Activated naive CD8-positive, alpha-beta T cell treated with anti-CD3 and anti-CD28 coated beads, Interleukin-2, amount 10 ng/mL, durations not matched to agents 7 days and 5 days (primary cell): Measurements from ENCODE around the gene CHI3L1. TPM values are rescaled to one million over a fixed set of nuclear protein-coding genes. Genes with fewer than 3 reads are reported as not detected.

ENCODE experiments used
- ATAC-seq: fragments of 150-1000 bp; cut with Tn5 transposase; one replicate; pipeline ENCODE4 v1.10.0; 2021; ENCODE audit warnings: low read depth, moderate library complexity
- POLR2A ChIA-PET: fragments of 350-600 bp; sonication (Branson Sonifier 250); formaldehyde crosslinking; loops from one replicate; lab custom pipeline; 2021; ENCODE audit warnings: antibody characterized with exemption; lab: Charles Lee
- DNase-seq: peaks from one replicate; pipeline ENCODE4 v3.0.0; 2021
- H3K27ac Mint-ChIP-seq: one replicate; pipeline ENCODE4 v1.8.0; 2022; ENCODE audit warnings: mild to moderate bottlenecking, mixed read lengths
- H3K27me3 Mint-ChIP-seq: one replicate; pipeline ENCODE4 v1.8.0; 2022; ENCODE audit warnings: mild to moderate bottlenecking, moderate library complexity, mixed read lengths
- H3K36me3 Mint-ChIP-seq: one replicate; pipeline ENCODE4 v1.8.0; 2021; ENCODE audit warnings: mild to moderate bottlenecking, mixed read lengths
- H3K4me1 Mint-ChIP-seq: one replicate; pipeline ENCODE4 v1.8.0; 2021; ENCODE audit warnings: mixed read lengths
- H3K4me3 Mint-ChIP-seq: one replicate; pipeline ENCODE4 v1.8.0; 2022; ENCODE audit warnings: mild to moderate bottlenecking, moderate library complexity, mixed read lengths
- H3K9me3 Mint-ChIP-seq: one replicate; pipeline ENCODE4 v1.8.0; 2021; ENCODE audit warnings: mixed read lengths
- total RNA-seq, 2 experiments: library from RNA; stranded (reverse); gene quantifications; one replicate each; pipeline ENCODE4 v1.2.3, GENCODE V29; 2021

CHI3L1 gene
- total RNA-seq, 2 experiments from 2014 or later, result 0.37 to 0.53 TPM

DNA sequence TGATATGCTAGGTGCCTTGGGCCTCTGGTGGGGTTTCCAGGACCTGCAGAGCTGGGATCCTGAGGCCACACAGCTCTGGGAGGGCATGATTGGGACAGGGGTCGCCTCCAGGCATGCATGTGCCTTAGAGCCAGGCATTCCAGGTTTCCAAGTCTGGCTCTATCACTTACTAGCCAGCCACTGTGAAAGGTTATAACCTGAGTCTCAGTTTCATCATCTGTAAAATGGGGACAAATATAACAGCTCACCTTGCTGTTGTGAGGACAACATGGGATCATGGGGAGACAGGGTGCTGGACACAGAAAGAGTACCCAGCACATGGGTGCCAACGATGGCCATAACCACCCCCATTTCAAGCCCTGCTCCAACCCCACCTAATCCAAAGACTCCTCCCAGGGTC lies 2.7 kb downstream of the CHI3L1 start:
- POLR2A ChIA-PET, result no interaction called here
- H3K4me3 Mint-ChIP-seq, result no peak overlapping the region
- no peaks in the 10 kb centered on the region for H3K36me3 Mint-ChIP-seq
- DNase-seq, result no peak
- H3K27ac Mint-ChIP-seq, result no peak overlapping the region
- peaks cover 17% of the 10 kb centered on the region for H3K27me3 Mint-ChIP-seq
- ATAC-seq, result no peak
- no peaks in the 10 kb centered on the region for H3K9me3 Mint-ChIP-seq
- peaks cover 2% of the 10 kb centered on the region for H3K4me1 Mint-ChIP-seq

GRCh38 chr1:203182387-203182953 lies 4.0 kb downstream of the CHI3L1 start:
- H3K4me3 Mint-ChIP-seq, result no peak overlapping the region
- H3K9me3 Mint-ChIP-seq, result no peaks in the 10 kb centered on the region
- H3K27ac Mint-ChIP-seq, result no peak overlapping the region
- H3K27me3 Mint-ChIP-seq, result peaks cover 8% of the 10 kb centered on the region
- POLR2A ChIA-PET, result no interaction called here
- no peak for ATAC-seq
- DNase-seq, result no peak
- no peaks in the 10 kb centered on the region for H3K36me3 Mint-ChIP-seq
- H3K4me1 Mint-ChIP-seq, result peaks cover 2% of the 10 kb centered on the region

DNA sequence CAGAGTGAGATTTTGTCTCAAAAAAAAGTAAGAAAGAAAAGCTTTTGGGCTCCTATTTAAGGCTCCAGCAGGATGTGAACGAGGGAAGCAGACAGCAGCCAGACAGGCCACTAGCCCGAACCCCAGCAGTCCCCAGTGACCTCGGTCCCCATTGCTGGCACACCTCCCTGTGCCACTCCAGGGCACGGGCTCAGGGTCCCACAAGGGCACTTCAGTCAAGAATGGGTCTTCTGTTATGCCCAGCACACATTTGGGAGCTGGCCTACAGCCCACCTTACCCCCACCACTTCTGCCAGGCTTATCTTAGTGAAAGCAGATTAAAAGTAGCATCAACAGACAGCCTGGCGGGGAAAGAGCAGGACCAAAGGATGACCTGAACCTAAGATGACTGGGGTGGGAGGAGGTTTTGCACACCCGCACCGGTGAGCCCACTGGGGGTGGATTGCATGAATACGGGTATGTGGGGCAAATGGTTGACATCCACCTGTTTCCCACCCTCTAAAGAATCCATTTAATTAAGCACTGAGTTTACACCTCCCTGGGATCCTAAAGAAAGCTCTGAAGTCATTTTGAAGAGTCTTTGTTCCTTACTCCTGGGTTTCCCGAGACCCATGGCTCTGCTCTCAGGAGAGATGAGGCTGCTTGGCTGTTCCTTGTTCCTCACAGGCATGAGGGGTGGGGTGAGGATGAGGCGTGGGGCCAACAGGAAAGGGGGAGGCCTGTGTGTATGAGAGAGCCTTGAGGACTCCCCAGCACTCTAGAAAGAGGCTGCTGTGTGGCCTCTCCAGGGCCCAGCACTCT lies 4.7 kb downstream of the CHI3L1 start:
- Mint-ChIP-seq H3K4me3 (no peak overlapping the region), H3K36me3 (no peaks in the 10 kb centered on the region), H3K27me3 (peaks cover 8% of the 10 kb centered on the region), H3K9me3 (no peaks in the 10 kb centered on the region), H3K4me1 (peaks cover 2% of the 10 kb centered on the region), H3K27ac (no peak overlapping the region)
- DNase-seq, result no peak
- POLR2A ChIA-PET, result no interaction called here
- ATAC-seq, result no peak

DNA sequence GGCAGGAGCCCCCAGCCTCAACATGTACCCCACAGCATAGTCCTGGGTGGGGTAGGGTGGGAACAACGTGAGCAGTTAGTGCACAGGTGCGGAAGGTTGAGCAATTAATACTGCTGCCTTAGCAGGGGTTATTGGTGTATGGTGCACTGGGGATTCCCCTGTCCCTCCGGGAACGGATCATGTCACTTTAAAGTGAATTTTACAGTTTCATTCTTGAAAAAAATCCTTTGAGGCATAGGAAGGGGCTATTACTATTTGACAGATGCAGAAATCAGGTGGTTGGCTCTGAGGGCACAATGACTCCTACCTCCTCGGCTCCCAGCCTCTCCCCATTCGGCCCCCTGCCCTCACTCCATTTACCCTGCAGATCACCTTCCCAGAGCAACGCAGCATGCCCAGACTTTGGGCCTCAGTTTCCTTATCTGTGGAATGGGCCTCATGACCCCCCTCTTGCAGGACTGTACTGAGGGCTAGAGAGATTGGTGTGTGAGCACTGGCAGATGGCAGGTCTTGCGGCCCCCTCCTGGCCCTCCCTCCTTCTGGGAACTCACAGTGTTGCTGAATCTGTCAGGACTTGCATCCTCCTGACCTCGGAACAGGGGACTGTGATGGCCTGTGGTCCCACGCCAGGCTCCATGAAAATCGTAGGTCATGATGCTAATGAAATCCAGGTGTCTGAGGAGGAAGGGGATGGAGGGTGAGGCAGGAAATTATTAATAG lies 5.7 kb downstream of the CHI3L1 start:
- Mint-ChIP-seq H3K36me3 (no peaks in the 10 kb centered on the region), H3K27ac (no peak overlapping the region), H3K27me3 (peaks cover under 1% of the 10 kb centered on the region), H3K4me1 (no peaks in the 10 kb centered on the region), H3K4me3 (no peak overlapping the region), H3K9me3 (no peaks in the 10 kb centered on the region)
- POLR2A ChIA-PET, result no interaction called here
- ATAC-seq (no peak), DNase-seq (no peak)

GRCh38 chr1:203179667-203180005 lies 6.9 kb downstream of the CHI3L1 start:
- POLR2A ChIA-PET, result no interaction called here
- no peak overlapping the region for H3K4me3 Mint-ChIP-seq
- H3K27ac Mint-ChIP-seq, result no peak overlapping the region
- H3K9me3 Mint-ChIP-seq, result no peaks in the 10 kb centered on the region
- no peaks in the 10 kb centered on the region for H3K36me3 Mint-ChIP-seq
- no peaks in the 10 kb centered on the region for H3K27me3 Mint-ChIP-seq
- DNase-seq (no peak), ATAC-seq (no peak)
- H3K4me1 Mint-ChIP-seq, result no peaks in the 10 kb centered on the region

- H3K9me3 Mint-ChIP-seq, result no peaks in the 10 kb centered on the region
- no peak overlapping the region for H3K27ac Mint-ChIP-seq
- no peaks in the 10 kb centered on the region for H3K27me3 Mint-ChIP-seq
- no peak overlapping the region for H3K4me3 Mint-ChIP-seq
- H3K36me3 Mint-ChIP-seq, result no peaks in the 10 kb centered on the region
- POLR2A ChIA-PET, result no interaction called here
- H3K4me1 Mint-ChIP-seq, result no peaks in the 10 kb centered on the region
- DNase-seq (no peak), ATAC-seq (no peak)
Measured at GRCh38 chr1:203178821-203179666, 7.5 kb downstream of the CHI3L1 start.

- no peak for DNase-seq
- Mint-ChIP-seq H3K27ac (no peak overlapping the region), H3K4me3 (no peak overlapping the region), H3K27me3 (no peaks in the 10 kb centered on the region), H3K9me3 (no peaks in the 10 kb centered on the region), H3K36me3 (no peaks in the 10 kb centered on the region), H3K4me1 (no peaks in the 10 kb centered on the region)
- ATAC-seq, result no peak
- POLR2A ChIA-PET, result no interaction called here
Measured at GRCh38 chr1:203178083-203178482, 8.4 kb downstream of the CHI3L1 start.

DNA sequence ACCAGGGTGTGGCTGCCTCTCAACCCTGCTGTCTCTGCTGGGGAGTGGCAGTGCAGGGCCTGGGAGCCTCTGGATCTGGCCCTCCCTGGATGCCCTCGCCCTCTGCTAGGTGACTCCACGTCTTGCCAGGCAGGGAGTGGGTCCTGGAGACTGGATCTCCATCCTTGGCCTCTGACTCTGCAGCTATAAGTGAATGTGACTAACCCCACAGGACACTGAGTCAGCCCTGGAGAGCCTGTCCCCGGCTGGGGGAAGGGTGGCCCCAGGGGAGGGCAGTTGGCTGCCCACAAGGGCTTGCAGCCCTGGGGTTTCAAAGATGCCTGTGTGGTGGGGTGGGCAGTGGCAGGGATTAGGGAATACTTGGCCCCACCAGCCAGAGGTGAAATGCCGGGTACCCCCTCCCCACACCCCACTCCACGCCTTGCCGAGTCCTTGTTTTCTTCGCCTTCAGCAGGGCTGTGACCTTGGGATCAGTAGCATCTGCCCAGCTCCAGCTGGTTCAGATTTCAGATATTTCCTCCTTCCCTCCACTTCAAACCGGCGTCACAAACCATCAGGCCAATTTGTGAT lies 8.9 kb downstream of the CHI3L1 start:
- H3K4me1 Mint-ChIP-seq, result no peaks in the 10 kb centered on the region
- no peak for DNase-seq
- no peaks in the 10 kb centered on the region for H3K36me3 Mint-ChIP-seq
- H3K27ac Mint-ChIP-seq, result no peak overlapping the region
- H3K4me3 Mint-ChIP-seq, result no peak overlapping the region
- no peaks in the 10 kb centered on the region for H3K9me3 Mint-ChIP-seq
- POLR2A ChIA-PET, result interaction anchor here (0.6 kb wide), 1 partner anchor 821 kb away, joined by 3 read pairs; no protein-coding TSS in a partner anchor
- H3K27me3 Mint-ChIP-seq, result no peaks in the 10 kb centered on the region
- ATAC-seq, result no peak

GRCh38 chr1:203177036-203177405 lies 9.5 kb downstream of the CHI3L1 start:
- Mint-ChIP-seq H3K9me3 (no peaks in the 10 kb centered on the region), H3K4me3 (no peak overlapping the region), H3K4me1 (no peaks in the 10 kb centered on the region), H3K27me3 (peaks cover 2% of the 10 kb centered on the region), H3K36me3 (no peaks in the 10 kb centered on the region), H3K27ac (no peak overlapping the region)
- POLR2A ChIA-PET, result interaction anchor here (0.6 kb wide), 1 partner anchor 822 kb away, joined by 3 read pairs; no protein-coding TSS in a partner anchor
- ATAC-seq (no peak), DNase-seq (no peak)

DNA sequence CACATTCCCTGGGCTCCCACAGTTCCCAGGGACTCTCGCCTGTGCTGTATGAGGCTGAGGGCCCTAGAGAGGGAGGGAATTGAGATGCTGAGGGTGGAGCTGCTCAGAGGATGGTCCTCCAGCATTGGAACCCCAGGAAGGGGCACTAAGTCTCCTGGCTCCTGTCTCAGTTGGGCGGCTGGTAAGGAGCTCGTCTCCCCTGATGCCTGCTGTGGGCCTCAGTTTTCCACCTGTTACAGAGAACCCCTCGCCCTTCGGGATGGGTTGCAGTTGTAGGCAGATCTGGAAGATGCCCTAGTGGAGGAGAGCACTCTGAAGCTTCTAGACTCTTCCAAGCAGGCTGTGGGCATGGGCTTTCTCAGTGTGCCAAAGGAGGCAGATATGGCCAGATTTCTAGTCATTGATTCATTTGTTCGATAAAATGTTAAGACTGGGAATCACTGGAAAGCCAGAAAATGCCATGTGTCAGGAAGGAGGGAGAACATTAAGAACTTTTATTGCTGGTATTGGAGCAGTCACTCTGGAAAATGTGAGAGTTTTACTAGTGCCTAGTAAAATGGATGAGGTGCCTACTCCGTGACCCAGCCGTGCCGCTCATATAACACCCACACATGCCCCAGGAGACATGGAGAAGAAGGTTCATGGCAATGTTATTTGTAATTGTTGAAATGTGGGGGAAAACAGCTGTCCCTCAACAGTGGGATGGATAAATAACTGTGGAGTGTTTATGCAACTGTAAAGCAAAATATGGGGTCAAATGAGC lies 10.1 kb downstream of the CHI3L1 start:
- no peak overlapping the region for H3K4me3 Mint-ChIP-seq
- H3K27ac Mint-ChIP-seq, result no peak overlapping the region
- no peaks in the 10 kb centered on the region for H3K36me3 Mint-ChIP-seq
- POLR2A ChIA-PET, result no interaction called here
- H3K27me3 Mint-ChIP-seq, result peaks cover 4% of the 10 kb centered on the region
- H3K4me1 Mint-ChIP-seq, result no peaks in the 10 kb centered on the region
- ATAC-seq, result no peak
- no peak for DNase-seq
- H3K9me3 Mint-ChIP-seq, result no peaks in the 10 kb centered on the region

DNA sequence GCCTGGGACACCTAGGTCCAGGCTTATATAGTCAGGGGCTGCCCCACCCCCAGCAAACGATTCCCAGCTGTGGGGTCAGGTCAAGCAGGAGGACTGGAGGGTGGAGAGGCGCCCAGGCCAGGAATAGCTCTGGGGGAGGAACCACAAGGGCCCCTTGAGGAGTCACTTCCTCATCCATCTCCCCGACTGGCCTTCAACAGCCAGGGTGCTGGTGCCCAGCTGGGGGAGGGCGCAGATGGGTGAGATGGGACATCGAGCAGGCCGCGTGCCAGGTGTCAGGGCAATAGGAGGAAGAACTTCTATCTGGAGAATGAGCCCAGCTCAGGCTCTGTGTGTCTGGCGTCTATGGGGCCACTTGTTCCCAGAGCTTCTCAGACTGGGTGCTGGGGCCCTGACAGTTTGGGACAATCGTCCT lies 10.7 kb downstream of the CHI3L1 start:
- ATAC-seq (no peak), DNase-seq (no peak)
- Mint-ChIP-seq H3K9me3 (no peaks in the 10 kb centered on the region), H3K27me3 (peaks cover 4% of the 10 kb centered on the region), H3K27ac (no peak overlapping the region), H3K36me3 (no peaks in the 10 kb centered on the region), H3K4me1 (no peaks in the 10 kb centered on the region), H3K4me3 (no peak overlapping the region)
- POLR2A ChIA-PET, result no interaction called here

GRCh38 chr1:203175237-203175826 lies 11.2 kb downstream of the CHI3L1 start, which contains the start of gene MYBPH:
MYBPH (minus strand) TSS chr1:203175826; CDS start chr1:203175755, 71 bp downstream.
- Mint-ChIP-seq H3K9me3 (no peaks in the 10 kb centered on the region), H3K4me3 (no peak within 1 kb of the TSS), H3K36me3 (no peaks in the 10 kb centered on the region), H3K4me1 (no peaks in the 10 kb centered on the region), H3K27me3 (peaks cover 4% of the 10 kb centered on the region), H3K27ac (no peak within 1 kb of the TSS)
- no peak for DNase-seq
- POLR2A ChIA-PET, result no interaction called here
- no peak for ATAC-seq
